GM12891 (cell line): Measurements from ENCODE around the gene PLPPR3.

Experiments used
- POLR2A ChIP-seq: IDR thresholded peaks from 2 replicates; pipeline ENCODE4 v1.6.1; 2011; ENCODE audit warnings: low read depth, low read length, control low read depth
- POLR2AphosphoS5 ChIP-seq: IDR thresholded peaks from 2 replicates; pipeline ENCODE4 v1.6.1; 2011; ENCODE audit warnings: low read depth, low read length, control low read depth
- TAF1 ChIP-seq: IDR thresholded peaks from 2 replicates; pipeline ENCODE4 v1.6.1; 2011; ENCODE audit warnings: low read depth, low read length, control low read depth

DNA sequence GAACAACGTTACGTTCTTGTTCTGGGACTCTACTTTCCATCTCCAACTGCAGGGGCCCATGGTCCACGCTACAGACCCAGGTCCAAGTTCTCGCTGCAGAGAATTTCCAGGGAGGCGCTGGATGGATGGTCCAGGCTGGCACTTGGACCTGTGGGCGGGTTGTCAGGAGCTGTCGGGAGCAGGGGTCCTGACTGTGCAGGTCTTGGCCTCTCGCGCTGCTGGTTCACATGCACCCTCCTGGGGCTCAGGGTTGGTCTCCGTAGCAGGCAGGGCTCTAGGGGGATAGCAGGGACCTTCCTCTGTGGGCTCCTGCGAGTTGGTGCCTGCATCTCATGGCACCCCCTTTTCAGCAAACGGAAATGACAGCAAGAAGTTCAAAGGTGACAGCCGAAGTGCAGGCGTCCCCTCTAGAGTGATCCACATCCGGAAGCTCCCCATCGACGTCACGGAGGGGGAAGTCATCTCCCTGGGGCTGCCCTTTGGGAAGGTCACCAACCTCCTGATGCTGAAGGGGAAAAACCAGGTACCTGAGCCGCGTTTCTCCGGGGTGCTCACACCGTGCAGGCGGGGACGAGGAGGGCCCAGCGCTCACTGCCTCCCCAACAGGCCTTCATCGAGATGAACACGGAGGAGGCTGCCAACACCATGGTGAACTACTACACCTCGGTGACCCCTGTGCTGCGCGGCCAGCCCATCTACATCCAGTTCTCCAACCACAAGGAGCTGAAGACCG is 17.9 kb downstream of the PLPPR3 start:
- TF ChIP-seq POLR2AphosphoS5 (no peak), POLR2A (no peak; the same call in 1 of the 2 replicates), TAF1 (no peak)
